GM10847 (cell line): ENCODE data around the gene BCL3.
A peak's percentile ranks its signal among the peaks of the same experiment; 100 is the strongest.

ENCODE experiments used
- POLR2A ChIP-seq: IDR thresholded peaks from 2 replicates; pipeline ENCODE4 v1.6.1; 2011; ENCODE audit not compliant: insufficient read length; ENCODE audit errors: extremely low read depth

Gene BCL3, protein sequence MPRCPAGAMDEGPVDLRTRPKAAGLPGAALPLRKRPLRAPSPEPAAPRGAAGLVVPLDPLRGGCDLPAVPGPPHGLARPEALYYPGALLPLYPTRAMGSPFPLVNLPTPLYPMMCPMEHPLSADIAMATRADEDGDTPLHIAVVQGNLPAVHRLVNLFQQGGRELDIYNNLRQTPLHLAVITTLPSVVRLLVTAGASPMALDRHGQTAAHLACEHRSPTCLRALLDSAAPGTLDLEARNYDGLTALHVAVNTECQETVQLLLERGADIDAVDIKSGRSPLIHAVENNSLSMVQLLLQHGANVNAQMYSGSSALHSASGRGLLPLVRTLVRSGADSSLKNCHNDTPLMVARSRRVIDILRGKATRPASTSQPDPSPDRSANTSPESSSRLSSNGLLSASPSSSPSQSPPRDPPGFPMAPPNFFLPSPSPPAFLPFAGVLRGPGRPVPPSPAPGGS

GRCh38 chr19:44748426-44749254 lies at the start of gene BCL3:
BCL3 (plus strand) TSS chr19:44748708; CDS start chr19:44748791, 83 bp downstream.
- TF ChIP-seq POLR2A = peak; percentile 21

DNA sequence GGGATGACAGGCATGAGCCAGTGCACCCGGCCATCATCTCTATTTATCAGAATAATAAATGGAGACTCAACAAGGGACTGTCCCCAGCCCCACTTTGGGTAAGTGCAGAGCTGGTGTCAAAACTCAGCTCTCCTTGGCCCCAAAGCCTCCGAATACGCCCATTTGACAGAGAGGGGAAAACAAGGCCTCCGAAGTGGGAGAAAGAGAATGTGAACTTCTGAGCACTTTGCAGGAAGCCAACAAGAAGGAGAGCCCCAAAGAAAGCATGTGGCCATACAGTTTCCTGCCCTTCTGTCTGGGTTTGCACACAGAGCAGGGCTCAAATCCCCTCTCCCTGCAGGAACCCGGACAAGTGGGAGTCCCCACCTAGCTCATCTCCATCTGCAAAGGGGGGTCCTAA lies 48.0 kb upstream of the BCL3 start:
- TF ChIP-seq POLR2A = no peak

- no peak for TF ChIP-seq POLR2A
Measured at GRCh38 chr19:44701228-44701627, 47.3 kb upstream of the BCL3 start.

GRCh38 chr19:44702551-44703176 lies 45.8 kb upstream of the BCL3 start:
- no peak for TF ChIP-seq POLR2A

DNA sequence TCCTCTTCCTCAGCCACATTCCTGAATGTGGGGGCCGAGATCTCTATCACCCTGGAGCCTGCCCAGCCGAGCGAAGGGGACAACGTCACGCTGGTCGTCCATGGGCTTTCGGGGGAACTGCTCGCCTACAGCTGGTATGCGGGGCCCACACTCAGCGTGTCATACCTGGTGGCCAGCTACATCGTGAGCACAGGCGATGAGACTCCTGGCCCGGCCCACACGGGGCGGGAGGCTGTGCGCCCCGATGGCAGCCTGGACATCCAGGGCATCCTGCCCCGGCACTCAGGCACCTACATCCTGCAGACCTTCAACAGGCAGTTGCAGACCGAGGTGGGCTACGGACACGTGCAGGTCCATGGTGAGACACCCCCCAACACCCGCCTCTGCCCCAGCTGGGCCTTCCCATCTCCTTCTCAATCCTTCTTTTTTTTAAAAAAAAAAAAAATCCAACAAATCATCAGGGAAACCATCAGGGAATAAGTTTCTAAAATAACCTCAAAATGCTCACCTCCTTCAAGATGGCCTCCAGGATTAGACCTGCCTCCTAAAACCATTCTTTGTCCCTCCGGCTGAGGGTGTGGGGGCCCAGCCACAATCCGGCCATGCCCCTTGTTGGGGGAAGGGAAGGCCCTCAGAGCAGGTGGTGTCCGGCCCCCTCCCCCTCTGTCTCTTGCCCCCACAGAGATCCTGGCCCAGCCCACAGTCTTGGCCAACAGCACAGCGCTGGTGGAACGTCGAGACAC lies 45.0 kb upstream of the BCL3 start:
- TF ChIP-seq POLR2A = no peak

DNA sequence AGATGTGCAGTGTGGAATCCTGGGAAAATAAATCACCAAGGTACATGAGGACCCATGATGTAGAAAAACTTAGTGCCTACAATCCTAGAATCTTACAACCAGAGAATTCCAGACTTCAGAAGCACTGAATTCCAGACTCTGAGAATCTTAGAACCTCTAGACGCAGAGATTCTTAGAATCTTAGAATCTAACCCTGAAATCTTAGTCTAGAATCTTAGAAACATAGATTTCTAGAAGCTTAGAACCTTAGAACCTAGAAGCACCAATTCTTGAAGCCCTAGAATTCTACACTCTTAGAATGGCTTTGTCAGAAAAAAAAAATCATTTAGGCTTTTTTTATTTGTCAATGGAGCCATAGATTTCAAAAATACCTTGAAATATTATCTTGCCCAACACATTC lies 43.5 kb upstream of the BCL3 start:
- no peak for TF ChIP-seq POLR2A

GRCh38 chr19:44705502-44706010 lies 43.0 kb upstream of the BCL3 start:
- no peak for TF ChIP-seq POLR2A

GRCh38 chr19:44706506-44707236 lies 41.8 kb upstream of the BCL3 start:
- no peak for TF ChIP-seq POLR2A

- TF ChIP-seq POLR2A = no peak
Measured at GRCh38 chr19:44707794-44708193, 40.7 kb upstream of the BCL3 start.

DNA sequence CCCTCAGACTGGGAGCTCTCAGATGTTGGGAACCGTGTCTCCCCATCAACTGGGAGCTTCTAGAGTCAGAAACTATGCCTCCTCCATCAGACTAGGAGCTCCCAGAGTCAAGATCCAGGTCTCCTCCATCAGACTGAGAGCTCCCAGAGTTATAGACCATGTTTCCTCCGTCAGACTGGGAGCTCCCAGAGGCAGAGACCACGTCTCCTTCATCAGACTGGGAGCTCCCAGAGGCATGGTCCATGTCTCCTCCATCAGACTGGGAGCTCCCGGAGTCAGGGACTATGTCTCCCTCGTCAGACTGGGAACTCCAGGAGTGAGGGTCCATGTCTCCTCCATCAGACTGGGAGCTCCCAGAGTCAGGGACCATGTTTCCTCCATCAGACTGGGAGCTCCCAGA lies 39.6 kb upstream of the BCL3 start:
- no peak for TF ChIP-seq POLR2A

GRCh38 chr19:44710483-44710882 lies 38.0 kb upstream of the BCL3 start:
- no peak for TF ChIP-seq POLR2A

GRCh38 chr19:44712864-44713515 lies 35.5 kb upstream of the BCL3 start:
- no peak for TF ChIP-seq POLR2A

DNA sequence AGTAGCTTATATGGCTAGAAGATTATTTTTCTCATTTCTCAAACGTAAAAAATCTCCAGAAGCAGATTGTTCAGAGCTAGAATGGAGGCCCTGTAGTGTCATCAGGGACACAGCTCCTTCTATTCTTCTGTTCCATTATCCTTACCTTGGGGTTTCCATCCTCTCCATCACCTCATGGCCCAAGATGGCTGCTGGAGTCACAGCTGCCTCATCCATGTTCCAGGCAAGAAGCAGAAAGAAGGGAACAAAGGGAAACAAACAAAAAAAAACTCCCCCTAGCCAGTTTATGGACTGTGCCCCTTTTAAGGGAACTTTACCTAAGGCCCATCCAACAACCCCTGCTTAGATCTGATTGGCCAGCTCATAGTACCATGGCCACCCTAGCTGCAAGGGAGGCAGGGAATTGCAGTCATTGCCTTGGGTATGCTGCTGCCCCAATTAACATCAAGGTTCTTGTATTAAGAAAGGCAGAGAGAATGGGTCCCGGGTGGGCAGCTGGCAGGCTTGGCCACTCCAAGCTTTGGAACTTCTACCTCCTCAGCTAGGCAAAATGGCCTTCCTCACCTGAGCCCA lies 33.8 kb upstream of the BCL3 start:
- TF ChIP-seq POLR2A = no peak
